ENCODE data around the gene SHROOM4. TPM values are rescaled to one million over a fixed set of nuclear protein-coding genes. Genes with fewer than 3 reads are reported as not detected.

Gene SHROOM4
- total and polyA plus RNA-seq, 8 donors: 23.0 to 39.1 (median 34.4) TPM

GRCh38 chrX:50814701-50815100, 707 bp upstream of the SHROOM4 start:
- Histone ChIP-seq H3K27me3 (no peaks in the 10 kb centered on the region), H3K9me3 (no peaks in the 10 kb centered on the region), H3K27ac (peak overlapping the region; percentile 80 to 81), H3K4me3 (peak overlapping the region in 1 of 2 donors; percentile 52), H3K4me1 (no peaks in the 10 kb centered on the region), H3K36me3 (no peaks in the 10 kb centered on the region)
- intact Hi-C loops (cut with DNase I): no loop called here
- TF ChIP-seq CTCF (IDR thresholded peaks at IDR 0.05): no peak
- DNase-seq (no peak), ATAC-seq (no peak)

- Histone ChIP-seq H3K4me3 (peak overlapping the region; percentile 37 to 52), H3K27me3 (no peaks in the 10 kb centered on the region), H3K9me3 (no peaks in the 10 kb centered on the region), H3K4me1 (no peaks in the 10 kb centered on the region), H3K27ac (peak overlapping the region; percentile 80 to 81), H3K36me3 (no peaks in the 10 kb centered on the region)
- no peak for TF ChIP-seq CTCF (IDR thresholded peaks at IDR 0.05)
- ATAC-seq: peak; percentile 39
- DNase-seq: peak in 3 of 4 donors; percentile 36 to 84 (median 40)
- intact Hi-C loops (cut with DNase I): no loop called here
Measured at GRCh38 chrX:50812995-50813842, 775 bp downstream of the SHROOM4 start.

DNA sequence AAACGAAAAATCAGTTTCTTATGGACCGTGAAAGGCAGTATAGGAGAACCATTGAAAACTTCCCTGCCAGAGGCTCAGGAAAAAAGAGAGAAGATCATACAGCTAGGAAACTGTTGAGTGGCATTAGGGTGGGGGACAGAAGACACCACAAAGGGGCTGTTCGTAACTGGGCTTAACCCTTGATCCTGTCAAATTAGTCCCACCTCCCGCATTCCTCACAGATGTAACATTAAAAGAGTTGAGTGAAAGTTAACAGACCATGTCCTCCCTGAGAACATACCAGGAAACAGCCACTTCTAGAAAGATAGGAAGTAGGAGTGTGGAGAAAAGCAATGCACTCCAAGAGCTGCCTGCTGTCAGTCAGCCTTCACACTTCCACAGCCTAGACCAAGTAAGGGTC, 8.7 kb downstream of the SHROOM4 start:
- H3K9me3 ChIP-seq: no peaks in the 10 kb centered on the region
- no peak for DNase-seq
- no peaks in the 10 kb centered on the region for H3K36me3 ChIP-seq
- H3K4me1 ChIP-seq: no peaks in the 10 kb centered on the region
- no peaks in the 10 kb centered on the region for H3K27me3 ChIP-seq
- no peak for TF ChIP-seq CTCF (IDR thresholded peaks at IDR 0.05)
- no peak overlapping the region for H3K27ac ChIP-seq
- peak; percentile 19 for ATAC-seq
- intact Hi-C loops (cut with DNase I): no loop called here
- no peak overlapping the region for H3K4me3 ChIP-seq

- peaks cover 0 to 10% of the 10 kb centered on the region in 2 donors for H3K4me1 ChIP-seq
- no peak for TF ChIP-seq CTCF (IDR thresholded peaks at IDR 0.05)
- intact Hi-C loops (cut with DNase I): no loop called here
- no peaks in the 10 kb centered on the region for H3K36me3 ChIP-seq
- no peaks in the 10 kb centered on the region for H3K9me3 ChIP-seq
- ATAC-seq: peak; percentile 18
- DNase-seq: no peak
- H3K4me3 ChIP-seq: no peak overlapping the region
- H3K27ac ChIP-seq: no peak overlapping the region
- peaks cover 0 to 4% of the 10 kb centered on the region in 2 donors for H3K27me3 ChIP-seq
Measured at GRCh38 chrX:50801135-50801534, 12.9 kb downstream of the SHROOM4 start.

DNA sequence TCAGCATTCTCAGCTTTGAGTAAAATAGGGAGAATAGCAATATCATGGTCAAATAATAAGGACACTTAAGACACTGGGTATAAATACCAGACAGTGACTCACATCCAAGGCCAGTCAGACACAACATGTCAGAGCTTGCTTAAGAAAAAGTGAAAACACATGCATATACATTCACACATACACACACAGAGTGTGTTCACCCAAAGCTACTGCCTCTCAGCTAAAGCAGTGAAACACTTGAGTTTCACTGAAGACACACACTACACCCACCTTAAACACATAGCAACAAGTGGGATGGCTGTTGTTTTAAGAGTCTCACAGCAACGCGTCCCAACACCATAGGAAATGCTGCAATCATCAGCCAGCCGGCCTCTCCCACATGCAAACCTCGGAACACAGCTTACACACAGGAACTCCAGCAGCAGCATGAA, 14.4 kb downstream of the SHROOM4 start:
- H3K4me1 ChIP-seq: peaks cover 0 to 10% of the 10 kb centered on the region in 2 donors
- ATAC-seq: peak; percentile 91
- no peak for TF ChIP-seq CTCF (IDR thresholded peaks at IDR 0.05)
- DNase-seq: peak in 2 of 4 donors; percentile 41 to 44
- no peak overlapping the region for H3K4me3 ChIP-seq
- intact Hi-C loops (cut with DNase I): no loop called here
- H3K27ac ChIP-seq: peak overlapping the region; percentile 33 to 50
- no peaks in the 10 kb centered on the region for H3K9me3 ChIP-seq
- peaks cover 0 to 4% of the 10 kb centered on the region in 2 donors for H3K27me3 ChIP-seq
- H3K36me3 ChIP-seq: no peaks in the 10 kb centered on the region
